HG02970 (cell line): ENCODE measurements around the gene OSBPL10.

Experiments used
- ATAC-seq: cut with Tn5 transposase; IDR thresholded peaks from one replicate; pipeline ENCODE4 v1.9.1; 2021; ENCODE audit warnings: mild to moderate bottlenecking, moderate library complexity, moderate number of reproducible peaks; ENCODE audit not compliant: unreplicated experiment, low FRiP score

Gene OSBPL10

GRCh38 chr3:31724651-31725050, 256.4 kb downstream of the OSBPL10 start:
- ATAC-seq = no peak

DNA sequence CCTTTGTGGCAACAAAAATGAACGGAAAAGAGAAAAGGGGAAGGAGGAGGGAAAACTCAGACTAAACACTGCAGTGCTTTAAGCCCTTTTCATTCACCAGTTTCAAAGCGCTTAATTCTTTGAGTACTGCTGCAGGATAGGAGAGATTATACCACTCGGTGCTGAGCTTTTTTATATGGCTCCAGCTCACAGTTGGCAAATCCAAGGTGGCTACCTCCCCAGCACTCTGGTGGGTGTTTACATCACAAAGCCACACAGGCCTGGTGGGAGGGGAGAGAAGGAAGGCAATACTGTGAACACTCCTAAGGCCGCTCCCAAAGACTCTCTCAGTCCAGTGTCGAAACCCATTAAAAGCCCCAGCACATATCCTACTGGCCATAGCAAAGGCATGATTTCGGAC, 256.9 kb downstream of the OSBPL10 start:
- no peak for ATAC-seq

DNA sequence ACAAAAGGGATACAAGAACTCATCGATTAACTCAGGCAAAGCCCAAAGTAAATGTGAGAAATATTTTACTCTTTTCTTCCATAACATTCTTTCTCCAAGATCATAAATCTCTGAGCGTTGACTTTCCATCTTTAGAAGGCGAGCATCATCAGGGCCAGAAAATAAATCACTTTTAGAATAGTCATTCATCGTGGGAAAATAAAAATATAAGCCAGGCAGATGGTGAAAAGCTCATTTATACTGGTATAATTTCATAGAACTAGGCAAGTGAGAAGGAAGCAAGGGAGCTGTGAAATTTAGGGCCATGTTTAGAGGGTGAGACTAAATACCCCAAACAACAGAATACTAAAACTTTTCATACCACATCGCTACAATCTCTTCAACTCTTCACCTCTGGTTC, 257.4 kb downstream of the OSBPL10 start:
- ATAC-seq = no peak

- no peak for ATAC-seq
These were observed 259.4 kb downstream of the OSBPL10 start for GRCh38 chr3:31721676-31722075.

- ATAC-seq = no peak
These were observed 266.4 kb downstream of the OSBPL10 start for GRCh38 chr3:31714495-31715280.

DNA sequence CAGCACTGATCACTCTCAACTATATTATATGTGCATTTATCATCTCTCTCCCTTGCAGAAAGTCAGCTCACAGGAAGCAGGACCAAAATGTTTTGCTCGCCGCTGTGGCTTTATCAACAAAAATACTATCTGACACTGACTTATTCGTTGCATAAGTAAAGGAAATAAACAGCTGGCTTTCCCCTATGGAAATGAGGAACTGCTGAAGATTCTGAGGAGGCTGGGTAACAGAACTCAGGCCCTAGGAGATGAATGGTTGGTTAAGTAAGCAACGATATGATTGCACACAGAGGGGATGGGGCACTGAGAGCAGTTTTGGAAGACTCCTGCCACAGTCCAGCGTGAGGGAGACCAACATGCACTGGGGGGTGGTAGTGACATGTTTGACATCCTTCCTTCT, 267.2 kb downstream of the OSBPL10 start:
- no peak for ATAC-seq

- no peak for ATAC-seq
These were observed 270.8 kb downstream of the OSBPL10 start for GRCh38 chr3:31710123-31710803.

GRCh38 chr3:31709526-31709925, 271.5 kb downstream of the OSBPL10 start:
- ATAC-seq = no peak

DNA sequence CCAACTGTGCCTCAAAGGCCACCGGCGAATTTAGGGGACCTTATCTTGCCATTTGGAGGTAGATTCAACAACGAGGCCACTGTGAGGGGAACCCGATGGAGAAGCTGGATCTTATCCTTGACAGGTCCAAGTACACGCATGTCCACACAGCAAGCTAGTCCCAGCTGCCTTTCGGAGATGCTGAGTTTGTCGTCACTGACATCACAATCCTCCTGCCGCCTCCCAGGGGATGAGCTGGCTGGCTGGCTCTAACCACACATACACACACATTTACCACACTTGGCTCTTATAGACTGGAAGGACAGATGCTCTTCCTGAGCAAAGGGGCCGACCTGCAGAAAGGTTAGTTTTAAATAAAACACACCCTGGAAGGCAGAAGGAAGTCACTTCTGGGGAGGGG, 272.1 kb downstream of the OSBPL10 start:
- ATAC-seq = no peak

DNA sequence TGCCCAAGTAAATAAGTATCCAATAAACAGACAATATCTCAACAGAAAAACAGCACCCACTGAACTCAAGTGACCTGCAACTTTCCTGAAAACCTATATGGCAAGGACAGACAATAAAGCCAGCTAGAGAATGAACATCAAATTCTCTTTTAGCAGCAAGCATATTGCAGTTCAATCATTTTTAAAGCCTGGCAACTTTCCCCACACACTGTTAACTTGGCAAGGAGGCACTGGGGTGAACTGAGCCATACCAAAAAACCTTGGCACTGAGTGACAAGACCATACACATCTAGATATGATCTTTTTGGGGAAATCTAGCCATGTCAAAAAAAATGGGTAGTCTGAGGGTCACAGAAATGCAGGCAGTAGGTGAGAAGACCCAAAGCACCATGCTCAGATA, 273.8 kb downstream of the OSBPL10 start:
- no peak for ATAC-seq

DNA sequence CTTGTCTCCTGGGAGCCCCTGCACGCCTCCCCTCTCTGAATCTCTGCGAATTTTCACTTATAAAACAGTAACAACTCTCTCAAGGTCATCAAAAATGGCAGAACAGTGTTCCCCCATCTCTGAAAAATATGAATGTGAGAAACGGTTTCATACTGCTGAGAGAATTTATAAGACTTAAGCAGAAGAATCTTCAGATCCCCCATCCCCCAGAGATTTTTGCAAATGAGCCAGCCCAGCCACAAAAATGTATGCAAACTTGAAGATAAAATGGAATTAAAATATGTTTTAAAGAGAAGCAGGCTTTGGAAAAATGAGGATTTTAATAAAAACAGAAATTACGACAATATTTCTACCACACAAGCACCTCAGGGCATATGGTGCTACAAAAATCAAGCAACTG, 275.3 kb downstream of the OSBPL10 start:
- no peak for ATAC-seq

- no peak for ATAC-seq
These were observed 276.4 kb downstream of the OSBPL10 start for GRCh38 chr3:31704591-31705179.

DNA sequence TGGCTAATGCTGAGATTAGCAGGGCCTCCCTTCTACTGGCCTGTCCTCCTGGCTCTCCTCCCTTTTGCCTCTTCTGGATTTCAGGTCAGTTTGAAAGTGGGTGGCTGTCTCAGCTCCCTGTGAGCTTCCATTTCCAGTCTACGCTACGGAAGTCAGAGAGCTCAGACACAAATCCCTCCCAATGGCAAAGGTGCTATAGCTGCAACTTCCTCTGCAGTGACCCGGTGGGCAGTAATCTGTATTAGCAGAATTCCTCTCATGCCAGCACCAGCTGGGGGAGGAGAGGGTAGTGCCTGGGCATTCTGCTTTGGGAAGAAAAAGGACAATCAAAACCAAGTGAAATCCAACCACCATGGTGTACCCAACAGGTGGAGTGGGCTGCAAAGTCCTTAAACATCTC, 276.9 kb downstream of the OSBPL10 start:
- ATAC-seq = no peak

DNA sequence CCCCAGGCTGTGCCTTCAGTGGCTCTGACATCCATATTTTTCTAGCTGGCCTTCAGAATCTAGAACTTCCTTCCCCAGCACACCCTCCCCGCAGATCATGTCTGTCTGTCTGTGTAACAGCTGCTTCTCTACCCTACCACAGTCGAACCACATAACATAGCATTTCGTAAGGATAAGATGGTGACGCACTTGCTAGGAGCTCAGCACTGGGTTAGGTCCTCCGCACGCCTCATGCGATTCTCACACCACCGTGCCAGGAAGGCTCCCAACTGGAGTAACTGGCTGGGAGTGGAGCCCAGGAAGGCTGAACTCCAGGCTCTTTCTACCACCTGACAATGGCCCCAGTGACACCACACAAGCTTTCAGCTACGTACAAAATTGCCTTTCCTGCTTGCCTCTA, 279.8 kb downstream of the OSBPL10 start:
- no peak for ATAC-seq

DNA sequence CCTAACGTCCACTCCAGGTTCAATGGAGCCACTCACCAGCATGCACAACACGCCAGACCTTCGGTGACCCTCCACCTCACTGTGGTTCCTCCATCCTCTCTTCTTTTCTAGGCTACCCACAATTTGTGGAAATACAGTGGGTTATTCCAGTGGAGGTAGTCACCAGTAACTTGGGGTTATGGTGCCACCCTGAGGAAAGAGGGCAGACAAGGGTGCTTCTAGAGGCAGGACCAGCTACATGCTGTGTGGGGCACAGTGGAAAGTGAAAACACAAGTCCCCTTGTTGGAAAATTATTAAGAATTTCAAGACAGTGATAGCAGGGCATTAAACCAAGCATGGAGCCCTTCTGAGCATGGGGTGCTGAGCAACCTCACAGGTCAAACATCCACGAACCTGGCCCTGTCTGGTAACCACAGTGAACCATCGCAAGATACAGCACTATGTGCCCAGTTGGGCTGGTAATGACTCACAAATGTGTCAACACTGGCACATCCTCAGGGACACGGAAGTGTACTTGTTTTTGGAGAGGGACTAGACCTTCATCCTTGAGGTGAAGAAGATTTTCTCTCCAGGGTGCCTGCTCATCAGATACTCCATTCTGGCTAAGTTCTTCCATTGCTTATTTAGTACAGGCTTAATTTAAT, 281.6 kb downstream of the OSBPL10 start:
- no peak for ATAC-seq

DNA sequence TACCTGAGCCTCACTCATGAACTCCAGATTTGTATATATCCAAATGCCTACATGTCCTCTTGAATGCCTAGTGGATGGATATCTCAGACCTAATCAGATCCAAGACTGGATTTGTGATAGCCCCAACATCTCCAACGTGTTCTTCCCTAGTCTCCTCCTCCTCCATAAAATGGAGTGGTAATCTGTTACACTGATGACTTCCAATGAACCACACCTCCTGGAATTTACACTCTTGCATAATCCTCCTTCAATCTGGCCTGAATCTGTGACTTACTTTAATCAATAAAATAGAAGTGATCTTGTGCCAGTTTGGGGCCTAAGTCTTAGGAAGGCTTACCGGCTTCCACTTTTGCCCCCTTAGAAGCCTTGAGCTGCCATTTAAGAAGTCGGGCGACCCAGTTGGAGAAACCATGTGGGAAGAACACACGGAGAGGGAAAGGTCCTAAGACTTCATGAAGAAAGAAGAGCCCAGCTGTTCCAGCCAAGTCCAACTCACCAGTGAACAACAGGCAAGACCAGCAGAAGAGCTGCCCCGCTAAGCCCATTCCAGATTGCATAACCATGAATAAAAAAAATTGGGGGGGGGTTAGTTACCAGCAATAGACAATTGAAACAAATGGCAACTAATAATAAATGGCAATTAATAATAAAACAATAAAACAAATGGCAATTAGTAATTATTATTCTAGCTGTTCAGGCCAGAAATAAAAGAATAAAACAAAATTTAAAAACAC, 284.1 kb downstream of the OSBPL10 start:
- ATAC-seq = no peak

DNA sequence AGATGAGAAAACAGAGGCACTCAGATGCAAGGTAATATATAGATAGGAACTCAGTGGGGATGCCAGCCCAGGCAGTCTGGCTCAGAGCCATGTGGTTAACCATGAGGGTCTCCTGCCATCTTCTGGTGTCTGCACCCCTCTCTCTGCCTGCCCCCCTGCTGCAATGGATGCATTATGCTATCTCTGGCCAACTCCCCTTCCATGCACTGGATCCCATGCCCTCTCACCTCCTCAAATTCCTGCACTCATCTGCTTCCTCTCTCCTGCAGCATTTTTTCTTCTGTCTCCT, 285.1 kb downstream of the OSBPL10 start:
- no peak for ATAC-seq

DNA sequence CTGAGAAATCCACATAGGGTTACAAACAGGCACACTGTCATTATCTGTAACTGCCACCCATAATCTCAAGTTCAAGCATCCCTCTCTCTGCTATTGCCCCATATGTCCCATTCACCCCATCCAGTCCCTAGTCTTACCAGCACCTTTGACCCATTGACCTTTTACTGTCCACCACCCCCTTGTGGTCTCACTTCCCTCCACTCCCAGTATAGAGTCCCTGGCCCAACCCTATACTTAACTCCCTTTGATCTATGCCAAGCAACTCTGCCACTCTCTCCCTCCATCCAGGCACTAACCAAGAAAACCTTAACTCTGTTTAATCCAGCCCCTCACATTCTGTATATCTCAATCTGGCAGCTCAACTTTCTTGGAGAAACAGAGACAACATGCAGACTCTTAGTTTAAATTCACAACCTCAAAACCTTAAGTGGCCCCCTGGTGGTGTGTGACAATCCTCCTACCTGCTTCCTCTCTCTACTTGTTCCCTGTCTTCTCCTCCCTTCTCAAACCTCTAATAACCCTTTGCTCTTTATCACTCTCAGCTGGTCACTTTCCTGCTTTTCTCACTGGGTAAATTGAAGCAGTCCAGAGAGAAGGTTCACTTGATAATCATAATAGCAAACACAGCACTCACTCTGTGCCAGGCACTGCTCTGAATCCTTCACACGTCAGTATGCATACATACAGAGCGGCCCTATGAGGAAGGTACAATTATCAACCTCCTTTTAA, 285.6 kb downstream of the OSBPL10 start:
- no peak for ATAC-seq

DNA sequence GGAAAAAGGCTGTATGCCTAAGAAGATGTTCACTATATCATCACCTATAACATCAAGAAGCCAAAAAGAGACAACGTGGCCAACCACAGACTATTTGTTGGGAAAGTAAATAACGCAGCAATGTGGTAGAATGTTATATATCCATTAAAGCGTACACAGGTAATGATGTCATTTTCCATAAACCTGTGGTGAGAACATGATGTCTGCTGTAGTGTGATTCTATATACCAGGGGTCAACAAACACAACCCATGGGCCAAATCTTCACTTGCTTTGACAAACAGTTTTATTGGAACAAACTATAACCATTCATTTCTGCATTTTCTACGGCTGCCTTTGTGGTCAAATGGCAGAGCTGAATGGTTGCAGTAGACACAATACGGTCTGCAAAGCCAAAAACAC, 287.7 kb downstream of the OSBPL10 start:
- ATAC-seq = no peak

DNA sequence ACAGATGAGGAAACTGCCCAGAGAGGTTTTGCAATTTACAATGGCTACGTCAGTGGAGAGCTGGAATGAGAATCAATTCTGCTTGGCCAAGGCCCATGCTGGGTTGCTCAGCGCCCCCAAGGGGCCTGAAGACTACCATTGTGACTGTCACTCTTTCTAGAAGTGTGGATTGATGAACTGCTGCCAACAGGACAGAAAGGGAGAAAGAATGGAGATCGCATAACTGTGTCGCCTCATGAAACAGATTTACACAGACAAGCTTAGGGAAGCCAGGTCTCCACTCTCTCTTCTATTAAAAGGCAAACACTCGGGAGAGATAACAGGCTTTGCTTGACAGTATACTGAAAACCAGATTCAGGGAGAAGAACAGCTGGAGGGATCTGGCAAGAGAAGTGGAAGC, 288.3 kb downstream of the OSBPL10 start:
- ATAC-seq = no peak
